ENCODE results near the gene CFD.
"Not testable (repeated sequence)": the region's sequence is repeated elsewhere in the genome, so short reads cannot be mapped to it uniquely, and the experiment has no call there.

CFD gene

GRCh38 chr19:853014-853585, 6.4 kb upstream of the CFD start:
- DNase-seq, result no peak

- not testable (repeated sequence) for DNase-seq
Observed at GRCh38 chr19:853614-854220, 5.7 kb upstream of the CFD start.

GRCh38 chr19:854549-854948, 4.9 kb upstream of the CFD start:
- DNase-seq, result no peak

- no peak for DNase-seq
Observed at GRCh38 chr19:855142-855541, 4.3 kb upstream of the CFD start.

- no peak for DNase-seq
Observed at GRCh38 chr19:855566-856120, 3.8 kb upstream of the CFD start.

- DNase-seq, result no peak
Observed at GRCh38 chr19:858284-858683, 1.2 kb upstream of the CFD start.

- DNase-seq, result no peak
Observed at GRCh38 chr19:861141-861755, 1.8 kb downstream of the CFD start.

- peak; percentile 81 for DNase-seq
Observed at GRCh38 chr19:861756-862580, 2.5 kb downstream of the CFD start.

- DNase-seq, result no peak
Observed at GRCh38 chr19:862581-863314, 3.3 kb downstream of the CFD start.

GRCh38 chr19:863315-863620, 3.8 kb downstream of the CFD start:
- DNase-seq, result no peak

- no peak for DNase-seq
Observed at GRCh38 chr19:866769-867300, 7.4 kb downstream of the CFD start.

GRCh38 chr19:867301-867793, 7.9 kb downstream of the CFD start:
- no peak for DNase-seq

GRCh38 chr19:867855-868457, 8.5 kb downstream of the CFD start:
- DNase-seq, result no peak

GRCh38 chr19:868458-869244, 9.2 kb downstream of the CFD start:
- DNase-seq, result no peak

GRCh38 chr19:869245-870177, 10.0 kb downstream of the CFD start:
- DNase-seq, result no peak

GRCh38 chr19:870314-870713, 10.8 kb downstream of the CFD start:
- DNase-seq, result no peak

GRCh38 chr19:870963-871401, 11.5 kb downstream of the CFD start:
- DNase-seq, result no peak

GRCh38 chr19:871446-872265, 12.2 kb downstream of the CFD start:
- DNase-seq, result no peak

Data from 8988T (cell line).